Left lung (tissue), 10 donors: ENCODE results near the gene SOS1. TPM values are rescaled to one million over a fixed set of nuclear protein-coding genes. Genes with fewer than 3 reads are reported as not detected.

ENCODE experiments used
- ATAC-seq: fragments of 200-7000 bp; cut with Tn5 transposase; one replicate; pipeline ENCODE4 v1.9.1; 2020; ENCODE audit warnings: moderate library complexity
- DNase-seq, 4 donors: peaks; one replicate each; pipeline ENCODE4 v3.0.0-alpha.2; 2013 to 2020
- H3K27ac ChIP-seq, 2 donors: fragments of 200-600 bp; sonication (generic) in 1 of 2; one replicate each; pipeline versions ENCODE4 v1.5.0 to v1.8.0; 2020 to 2021
- H3K27me3 ChIP-seq, 2 donors: fragments of 200-600 bp; sonication (generic) in 1 of 2; one replicate each; pipeline versions ENCODE4 v1.5.0 to v1.8.0; 2020 to 2021
- H3K36me3 ChIP-seq, 2 donors: fragments of 200-600 bp; sonication (generic) in 1 of 2; one replicate each; pipeline versions ENCODE4 v1.5.0 to v1.8.0; 2020 to 2021
- H3K4me1 ChIP-seq, 2 donors: fragments of 200-600 bp; one replicate each; pipeline ENCODE4 v1.8.0; 2021
- H3K4me3 ChIP-seq, 2 donors: fragments of 200-600 bp; sonication (generic) in 1 of 2; one replicate each; pipeline versions ENCODE4 v1.5.0 to v1.8.0; 2020 to 2021; ENCODE audit warnings: mild to moderate bottlenecking in 1 of 2
- H3K9me3 ChIP-seq, 2 donors: fragments of 200-600 bp; sonication (generic) in 1 of 2; one replicate each; pipeline versions ENCODE4 v1.5.0 to v1.8.0; 2020 to 2021
- CTCF ChIP-seq, 2 donors: fragments of 200-600 bp; sonication (generic) in 1 of 2; IDR thresholded peaks; one replicate each; pipeline versions ENCODE4 v1.5.0 to v1.8.0; 2021; ENCODE audit warnings: antibody characterized with exemption in 2 of 2
- intact Hi-C, 2 donors: fragments of 100-400 bp; cut with DNase I; formaldehyde crosslinking; loops; one replicate each; pipeline versions ENCODE4 v1.11.2 to v1.14.2; 2022
- polyA plus RNA-seq, 6 donors: library from polyadenylated mRNA; unstranded; fragments of 120-200 nt; gene quantifications; one replicate each; pipeline ENCODE4 v1.2.1, GENCODE V29; 2013; ENCODE audit not compliant: insufficient read length in 6 of 6
- total RNA-seq, 2 donors: library from RNA; stranded (reverse); fragmentation: NEBNext Ultra II Directional; extraction: Animal tissue kit (Norgen Biotek cat#: 25700); gene quantifications; one replicate each; pipeline ENCODE4 v1.2.1, GENCODE V29; 2021
- donor health status: DM: no; HTN: yes; CAD: no.
- donor health status: DM: no; HTN: no; CAD: no.

SOS1 gene
- total and polyA plus RNA-seq, 8 donors = 31.3 to 69.2 (median 60.7) TPM

DNA sequence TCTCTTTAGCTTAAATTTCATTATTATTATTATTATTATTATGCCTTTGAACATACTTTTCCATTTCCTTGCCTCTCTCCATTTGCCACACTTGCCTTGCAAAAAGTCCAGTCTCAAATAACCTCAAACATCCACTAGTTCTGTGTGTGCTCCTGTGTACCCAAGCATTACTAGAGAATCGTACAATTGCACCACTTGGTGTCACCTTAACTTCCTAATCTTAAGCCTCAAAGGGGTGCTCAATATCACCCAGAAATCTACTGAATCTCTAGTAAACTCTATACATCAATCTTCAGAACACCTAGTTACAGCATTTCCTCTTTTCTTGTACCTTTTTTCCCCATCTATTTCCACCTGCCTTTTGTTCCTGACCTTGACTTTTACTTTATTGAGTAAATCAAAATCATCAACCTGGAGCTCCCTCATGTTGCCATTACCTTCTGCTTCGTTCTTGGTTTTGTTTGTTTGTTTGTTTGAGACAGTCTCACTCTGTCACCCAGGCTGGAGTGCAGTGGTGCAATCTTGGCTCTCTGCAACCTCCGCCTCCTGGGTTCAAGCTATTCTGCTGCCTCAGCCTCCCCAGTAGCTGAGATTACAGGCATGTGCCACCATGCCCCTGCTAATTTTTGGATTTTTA, 12.5 kb upstream of the SOS1 start:
- H3K27me3 ChIP-seq = no peaks in the 10 kb centered on the region
- peaks cover 0 to 12% of the 10 kb centered on the region in 2 donors for H3K4me1 ChIP-seq
- TF ChIP-seq CTCF (IDR thresholded peaks at IDR 0.05) = no peak
- no peaks in the 10 kb centered on the region for H3K36me3 ChIP-seq
- no peak overlapping the region for H3K4me3 ChIP-seq
- intact Hi-C loops = no loop called here
- ATAC-seq = no peak
- DNase-seq = no peak
- H3K9me3 ChIP-seq = no peaks in the 10 kb centered on the region
- no peak overlapping the region for H3K27ac ChIP-seq

GRCh38 chr2:39128919-39129391, 8.1 kb upstream of the SOS1 start:
- TF ChIP-seq CTCF (IDR thresholded peaks at IDR 0.05) = no peak
- ATAC-seq (no peak), DNase-seq (no peak)
- H3K4me1 ChIP-seq = peaks cover 4 to 29% of the 10 kb centered on the region in 2 donors
- intact Hi-C loops = no loop called here
- no peak overlapping the region for H3K4me3 ChIP-seq
- H3K9me3 ChIP-seq = no peaks in the 10 kb centered on the region
- peak overlapping the region; percentile 20 to 35 for H3K27ac ChIP-seq
- no peaks in the 10 kb centered on the region for H3K27me3 ChIP-seq
- H3K36me3 ChIP-seq = no peaks in the 10 kb centered on the region

DNA sequence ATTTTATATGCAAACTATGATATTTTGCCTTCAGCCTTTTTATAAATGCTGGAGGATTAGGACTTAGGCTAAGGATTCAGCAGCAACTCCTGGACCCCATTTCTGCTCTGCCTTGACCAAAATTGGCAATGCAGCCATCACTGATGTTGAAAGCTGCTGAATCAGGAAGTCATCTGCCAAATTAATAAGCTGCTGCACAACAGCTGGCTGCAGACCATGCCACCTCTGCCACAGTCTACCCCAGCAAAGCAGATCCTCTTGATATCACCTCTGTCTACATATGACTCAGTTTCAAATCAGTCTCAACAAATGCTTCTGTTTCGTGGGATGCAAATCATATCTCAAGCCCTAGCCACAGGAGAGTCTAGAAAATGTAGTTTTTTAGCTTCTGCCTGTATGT, 7.1 kb upstream of the SOS1 start:
- peaks cover 7 to 37% of the 10 kb centered on the region in 2 donors for H3K4me1 ChIP-seq
- no peak overlapping the region for H3K4me3 ChIP-seq
- H3K27ac ChIP-seq = peak overlapping the region; percentile 20 to 63
- no peaks in the 10 kb centered on the region for H3K9me3 ChIP-seq
- H3K36me3 ChIP-seq = no peaks in the 10 kb centered on the region
- no peaks in the 10 kb centered on the region for H3K27me3 ChIP-seq
- no peak for TF ChIP-seq CTCF (IDR thresholded peaks at IDR 0.05)
- intact Hi-C loops = no loop called here
- ATAC-seq (no peak), DNase-seq (peak in 1 of 4 donors; percentile 37)

DNA sequence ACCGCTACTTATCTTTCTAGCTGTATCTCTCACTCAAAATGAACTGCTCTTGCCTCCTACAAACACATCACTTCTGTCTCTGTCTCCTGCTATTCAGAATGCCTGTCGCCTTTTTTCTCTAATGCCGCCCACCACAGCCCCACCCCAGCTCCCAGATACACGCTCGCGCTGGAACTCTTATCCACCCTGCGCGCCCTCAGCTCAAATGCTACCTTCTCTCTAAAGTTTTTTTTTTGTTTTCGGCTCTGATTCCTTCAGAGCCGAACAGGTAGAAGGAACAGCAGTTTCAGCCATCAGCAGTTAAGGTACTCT, 3.9 kb upstream of the SOS1 start:
- peak overlapping the region; percentile 92 for H3K27ac ChIP-seq
- no peak for TF ChIP-seq CTCF (IDR thresholded peaks at IDR 0.05)
- no peaks in the 10 kb centered on the region for H3K36me3 ChIP-seq
- H3K4me1 ChIP-seq = peaks cover 12 to 50% of the 10 kb centered on the region in 2 donors
- peak in 1 of 4 donors; percentile 39 for DNase-seq
- H3K9me3 ChIP-seq = no peaks in the 10 kb centered on the region
- ATAC-seq = peak; percentile 11
- H3K27me3 ChIP-seq = no peaks in the 10 kb centered on the region
- intact Hi-C loops = no loop called here
- H3K4me3 ChIP-seq = peak overlapping the region; percentile 72 to 83

DNA sequence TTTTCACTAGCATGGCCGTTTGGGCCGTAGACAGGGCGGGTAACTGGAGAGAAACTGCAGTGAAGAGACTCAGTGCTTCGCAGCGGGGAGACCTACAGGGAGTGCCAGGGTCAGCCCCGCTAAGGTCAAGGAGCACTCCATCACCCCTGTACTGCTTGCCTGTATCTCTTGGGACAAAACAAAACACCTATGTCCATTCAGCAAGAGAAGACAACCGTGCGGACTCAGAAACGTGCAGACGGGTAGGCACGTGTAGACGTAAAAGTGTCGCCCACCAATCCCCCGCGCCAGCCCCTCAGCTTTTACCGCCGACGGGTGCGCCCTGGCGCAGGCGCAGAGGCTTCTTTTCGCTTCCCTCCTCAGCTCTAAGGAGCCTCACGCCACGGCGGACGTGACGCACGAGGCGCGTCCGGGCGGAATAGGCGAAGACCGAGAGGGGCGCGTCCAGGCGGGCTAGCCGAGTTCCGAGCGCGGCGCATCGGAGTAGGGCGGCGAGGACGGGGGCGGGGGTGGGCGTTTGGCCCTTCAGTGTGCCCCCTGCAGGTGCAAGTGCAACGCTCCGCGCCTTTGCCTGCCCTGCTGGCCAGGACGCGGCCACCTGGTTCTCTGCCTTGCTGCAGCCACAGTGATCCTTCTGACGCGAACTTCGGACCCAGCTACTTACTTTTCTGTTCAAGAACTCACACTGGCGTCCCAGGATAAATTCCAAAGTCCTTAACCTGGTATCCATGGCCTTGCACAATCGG, 3.3 kb upstream of the SOS1 start:
- Histone ChIP-seq H3K36me3 (no peaks in the 10 kb centered on the region), H3K4me1 (peaks cover 12 to 47% of the 10 kb centered on the region in 2 donors), H3K9me3 (no peaks in the 10 kb centered on the region), H3K27me3 (no peaks in the 10 kb centered on the region), H3K4me3 (peak overlapping the region; percentile 72 to 83), H3K27ac (peak overlapping the region; percentile 92)
- ATAC-seq (peak; percentile 89), DNase-seq (peak; percentile 94 to 100 (median 98))
- intact Hi-C loops = no loop called here
- TF ChIP-seq CTCF (IDR thresholded peaks at IDR 0.05) = peak in 1 of 2 donors; percentile 50
